ENCODE measurements around the gene GLB1L.

Gene GLB1L

DNA sequence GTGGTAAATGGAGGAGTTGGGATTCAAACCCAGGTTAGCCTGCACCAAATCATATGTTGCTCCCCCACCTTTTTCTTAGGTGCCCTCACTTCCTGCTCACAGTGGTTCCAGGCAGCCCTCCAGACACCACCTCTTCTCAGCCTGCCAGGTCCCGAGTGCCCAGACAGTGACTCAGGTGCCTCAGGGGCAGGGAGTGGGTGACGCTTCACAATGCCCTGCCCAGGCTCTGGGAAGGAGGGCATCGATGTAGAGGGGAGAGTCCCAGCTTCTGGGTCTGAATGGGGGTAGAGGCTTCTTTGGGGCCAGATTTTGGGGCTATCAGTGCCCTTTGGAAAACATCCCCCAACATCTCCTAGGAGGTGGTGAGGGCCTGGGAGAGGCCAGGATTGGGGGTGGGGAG lies 28.7 kb upstream of the GLB1L start:
- H3K4me3 ChIP-seq (replicated peaks in 1 of 2; ENCODE audit: low read depth in 2 of 2, low read length in 2 of 2) = no peak overlapping the region
- peak in 1 of 2 donors; percentile 46 for DNase-seq (ENCODE audit: low read depth in 2 of 2)
- TF ChIP-seq, protein P1, sequence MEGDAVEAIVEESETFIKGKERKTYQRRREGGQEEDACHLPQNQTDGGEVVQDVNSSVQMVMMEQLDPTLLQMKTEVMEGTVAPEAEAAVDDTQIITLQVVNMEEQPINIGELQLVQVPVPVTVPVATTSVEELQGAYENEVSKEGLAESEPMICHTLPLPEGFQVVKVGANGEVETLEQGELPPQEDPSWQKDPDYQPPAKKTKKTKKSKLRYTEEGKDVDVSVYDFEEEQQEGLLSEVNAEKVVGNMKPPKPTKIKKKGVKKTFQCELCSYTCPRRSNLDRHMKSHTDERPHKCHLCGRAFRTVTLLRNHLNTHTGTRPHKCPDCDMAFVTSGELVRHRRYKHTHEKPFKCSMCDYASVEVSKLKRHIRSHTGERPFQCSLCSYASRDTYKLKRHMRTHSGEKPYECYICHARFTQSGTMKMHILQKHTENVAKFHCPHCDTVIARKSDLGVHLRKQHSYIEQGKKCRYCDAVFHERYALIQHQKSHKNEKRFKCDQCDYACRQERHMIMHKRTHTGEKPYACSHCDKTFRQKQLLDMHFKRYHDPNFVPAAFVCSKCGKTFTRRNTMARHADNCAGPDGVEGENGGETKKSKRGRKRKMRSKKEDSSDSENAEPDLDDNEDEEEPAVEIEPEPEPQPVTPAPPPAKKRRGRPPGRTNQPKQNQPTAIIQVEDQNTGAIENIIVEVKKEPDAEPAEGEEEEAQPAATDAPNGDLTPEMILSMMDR (IDR thresholded peaks at IDR 0.05; ENCODE audit: low read depth, low read length) = no peak

DNA sequence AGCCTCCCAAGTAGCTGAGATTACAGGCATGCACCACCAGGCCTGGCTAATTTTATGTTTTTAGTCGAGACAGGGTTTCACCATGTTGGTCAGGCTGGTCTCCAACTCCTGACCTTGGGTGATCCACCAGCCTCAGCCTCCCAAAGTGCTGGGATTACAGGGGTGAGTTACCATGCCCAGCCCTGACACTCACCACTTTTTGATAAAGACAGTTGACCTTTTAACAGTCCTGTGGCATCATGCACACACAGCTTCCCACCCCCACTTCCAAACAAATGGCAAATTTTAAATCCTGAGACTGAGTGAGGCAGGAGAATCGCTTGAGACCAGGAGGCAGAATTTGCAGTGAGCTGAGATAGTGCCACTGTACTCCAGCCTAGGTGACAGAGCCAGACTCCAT lies 27.8 kb upstream of the GLB1L start:
- no peak overlapping the region for H3K4me3 ChIP-seq (replicated peaks in 1 of 2; ENCODE audit: low read depth in 2 of 2, low read length in 2 of 2)
- TF ChIP-seq, protein P1 (IDR thresholded peaks at IDR 0.05; ENCODE audit: low read depth, low read length) = no peak
- DNase-seq (ENCODE audit: low read depth in 2 of 2) = no peak

DNA sequence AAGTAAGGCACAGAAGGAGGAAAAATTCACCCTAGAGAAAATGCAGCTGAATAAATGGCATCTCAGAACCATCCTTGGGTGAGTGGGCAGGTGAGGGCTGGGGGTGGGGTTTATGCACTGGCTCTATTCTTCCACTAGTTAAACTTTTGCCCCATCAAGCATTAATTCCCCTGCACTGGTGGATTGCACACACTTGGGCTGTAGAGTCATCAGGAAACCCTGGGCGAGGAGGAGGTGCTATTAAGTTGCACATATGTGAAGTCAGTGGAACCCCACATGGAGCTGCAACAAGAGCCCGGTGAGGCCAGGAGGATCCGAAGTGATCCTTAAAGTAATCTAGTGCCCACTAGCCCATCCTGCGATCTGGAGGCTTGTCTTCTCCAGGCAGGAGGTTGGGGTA lies 27.1 kb upstream of the GLB1L start:
- no peak for DNase-seq (ENCODE audit: low read depth in 2 of 2)
- TF ChIP-seq, protein P1 (IDR thresholded peaks at IDR 0.05; ENCODE audit: low read depth, low read length) = no peak

DNA sequence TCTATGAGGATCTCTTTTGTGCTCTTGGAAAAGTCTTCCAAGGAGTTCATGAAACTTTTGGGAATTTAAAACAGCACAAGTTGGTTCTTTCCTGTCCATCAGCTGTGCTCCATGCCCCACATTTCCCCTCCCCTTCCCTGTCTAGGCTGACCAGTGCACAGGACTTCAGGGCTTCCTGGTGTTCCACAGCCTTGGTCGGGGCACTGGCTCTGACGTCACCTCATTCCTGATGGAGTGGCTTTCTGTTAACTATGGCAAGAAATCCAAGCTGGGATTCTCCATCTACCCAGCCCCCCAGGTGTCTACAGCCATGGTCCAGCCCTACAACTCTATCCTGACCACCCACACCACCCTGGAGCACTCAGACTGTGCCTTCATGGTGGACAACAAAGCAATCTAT lies 25.8 kb upstream of the GLB1L start:
- no peak overlapping the region for H3K4me3 ChIP-seq (replicated peaks in 1 of 2; ENCODE audit: low read depth in 2 of 2, low read length in 2 of 2)
- DNase-seq (ENCODE audit: low read depth in 2 of 2) = no peak
- TF ChIP-seq, protein P1 (IDR thresholded peaks at IDR 0.05; ENCODE audit: low read depth, low read length) = no peak

More for the DNA sequence above, 27.1 kb upstream of the GLB1L start:
- H3K4me3 ChIP-seq (replicated peaks in 1 of 2; ENCODE audit: low read depth in 2 of 2, low read length in 2 of 2) = no peak overlapping the region

DNA sequence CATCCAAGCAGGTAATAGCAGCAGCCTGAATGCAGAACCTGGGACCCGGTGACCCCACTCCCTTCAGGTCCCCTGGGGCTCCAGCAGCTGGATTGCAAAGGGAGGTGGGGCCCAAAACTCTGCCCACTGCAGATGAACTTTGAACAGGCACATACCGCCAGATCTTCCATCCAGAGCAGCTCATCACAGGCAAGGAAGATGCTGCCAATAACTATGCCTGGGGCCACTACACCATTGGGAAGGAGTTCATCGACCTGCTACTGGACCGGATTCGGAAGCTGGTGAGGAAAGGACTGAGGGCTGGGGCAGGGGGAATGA lies 24.8 kb upstream of the GLB1L start:
- TF ChIP-seq, protein P1 (IDR thresholded peaks at IDR 0.05; ENCODE audit: low read depth, low read length) = no peak
- DNase-seq (ENCODE audit: low read depth in 2 of 2) = no peak

DNA sequence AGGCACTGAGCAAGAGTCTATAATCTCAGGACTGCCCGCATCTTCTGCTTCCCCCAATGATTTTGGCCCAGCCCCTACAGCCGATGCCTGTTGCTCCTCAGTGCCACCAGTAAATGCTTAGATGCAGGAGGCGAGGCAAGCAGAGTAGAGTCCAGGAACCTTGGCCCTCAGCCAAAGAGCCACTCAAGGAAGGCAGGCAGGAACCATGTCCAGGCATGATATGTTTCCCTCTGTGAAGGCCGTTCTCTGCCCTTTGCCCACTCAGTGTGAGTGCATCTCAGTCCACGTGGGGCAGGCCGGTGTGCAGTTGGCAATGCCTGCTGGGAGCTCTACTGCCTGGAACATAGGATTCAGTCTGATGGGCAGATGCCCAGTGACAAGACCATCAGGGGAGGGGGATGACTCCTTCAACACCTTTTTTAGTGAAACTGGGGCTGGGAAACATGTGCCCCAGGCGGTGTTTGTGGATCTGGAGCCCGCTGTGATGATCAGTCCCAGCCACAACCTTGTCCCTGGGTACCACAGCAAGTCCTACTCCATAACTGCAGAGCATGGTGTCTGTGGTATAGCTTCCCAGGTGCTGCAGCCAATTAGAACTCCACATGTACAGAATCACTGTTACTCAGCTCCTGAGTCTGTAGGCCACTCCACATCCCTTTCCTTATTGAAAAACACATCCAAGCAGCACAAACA lies 24.3 kb upstream of the GLB1L start:
- no peak overlapping the region for H3K4me3 ChIP-seq (replicated peaks in 1 of 2; ENCODE audit: low read depth in 2 of 2, low read length in 2 of 2)
- TF ChIP-seq, protein P1 (IDR thresholded peaks at IDR 0.05; ENCODE audit: low read depth, low read length) = no peak
- DNase-seq (ENCODE audit: low read depth in 2 of 2) = no peak

More for the DNA sequence above, 24.8 kb upstream of the GLB1L start:
- no peak overlapping the region for H3K4me3 ChIP-seq (replicated peaks in 1 of 2; ENCODE audit: low read depth in 2 of 2, low read length in 2 of 2)

DNA sequence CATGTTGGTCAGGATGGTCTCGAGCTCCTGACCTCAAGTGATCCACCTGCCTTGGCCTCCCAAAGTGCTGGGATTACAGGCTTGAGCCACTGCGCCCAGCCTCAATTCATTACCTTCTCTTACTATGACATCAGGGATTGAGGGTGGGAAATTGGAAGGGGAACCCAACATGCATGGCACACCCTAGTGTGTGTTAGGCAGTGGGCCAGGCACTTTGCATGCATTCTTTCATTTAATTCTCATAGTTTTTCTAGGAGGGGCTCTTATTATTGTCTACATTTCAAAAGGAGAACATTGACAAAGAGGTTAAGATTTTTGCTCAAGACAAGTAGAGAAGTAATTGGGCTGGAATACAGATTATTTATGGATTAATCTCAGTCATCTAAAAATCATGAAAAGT lies 23.1 kb upstream of the GLB1L start:
- H3K4me3 ChIP-seq (replicated peaks in 1 of 2; ENCODE audit: low read depth in 2 of 2, low read length in 2 of 2) = no peak overlapping the region
- TF ChIP-seq, protein P1 (IDR thresholded peaks at IDR 0.05; ENCODE audit: low read depth, low read length) = no peak
- no peak for DNase-seq (ENCODE audit: low read depth in 2 of 2)
